Stimulated activated CD4-positive, alpha-beta T cell treated with anti-CD3 and anti-CD28 coated beads, Interleukin-4, amount 100 ng/mL, for 48 hours (primary cell): ENCODE data around the gene EXOSC5.
"Not testable (repeated sequence)": the region's sequence is repeated elsewhere in the genome, so short reads cannot be mapped to it uniquely, and the experiment has no call there.

Experiments
- DNase-seq, 2 donors: peaks; one replicate each; pipeline ENCODE4 v3.0.0-alpha.2; 2020; ENCODE audit warnings: low read depth in 2 of 2

The EXOSC5 gene

DNA sequence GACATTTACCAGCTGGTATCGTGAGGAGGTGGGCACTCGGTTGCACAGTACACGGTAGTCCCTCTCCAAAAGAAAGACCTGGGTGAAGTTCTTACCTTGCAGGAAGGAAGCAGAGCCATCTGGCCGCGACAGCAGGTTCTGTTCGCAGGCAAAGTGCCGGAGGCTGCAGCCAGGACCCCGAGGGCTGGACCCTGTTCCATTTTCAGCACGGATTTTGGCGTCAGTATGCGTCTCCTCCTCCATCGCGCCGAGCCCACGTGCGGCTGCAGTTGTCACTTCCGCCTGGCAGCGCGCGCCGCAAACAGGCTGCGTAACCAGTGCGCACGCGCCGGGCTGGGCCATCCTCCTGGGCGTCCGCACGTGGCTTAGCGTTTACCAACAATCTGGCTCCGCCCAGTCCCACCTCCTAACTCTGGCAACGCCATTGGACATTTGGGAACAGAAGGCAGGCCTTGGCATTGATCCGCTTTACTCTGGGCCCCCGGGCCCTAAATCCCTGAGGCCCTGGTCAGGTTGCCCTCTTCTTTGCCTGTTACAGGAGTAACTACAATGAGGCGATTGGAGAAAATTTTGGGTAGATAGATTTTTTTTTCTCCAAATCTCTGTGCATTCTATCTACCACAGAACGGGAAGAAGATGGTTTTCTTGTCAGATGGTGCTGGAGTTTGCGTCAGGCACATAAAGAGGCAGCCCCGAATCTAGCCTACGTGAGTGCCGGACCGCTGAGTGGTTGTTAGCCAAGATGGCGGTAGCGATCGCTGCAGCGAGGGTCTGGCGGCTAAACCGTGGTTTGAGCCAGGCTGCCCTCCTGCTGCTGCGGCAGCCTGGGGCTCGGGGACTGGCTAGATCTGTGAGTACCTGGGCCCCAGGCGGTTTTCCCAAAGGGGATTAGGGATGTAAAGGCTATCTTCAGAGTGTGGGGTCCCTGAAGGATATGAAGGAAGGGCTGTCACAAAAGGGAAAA lies at the start of gene EXOSC5, which contains the start of gene BCKDHA:
Gene EXOSC5 (minus strand): TSS at position 274 of the 964 bp plus-strand sequence. CDS start 31 bp downstream, at position 243.
Gene BCKDHA (plus strand): TSS at position 733 of the 964 bp plus-strand sequence. CDS start 10 bp downstream, at position 743.
- peak; percentile 95 to 99 for DNase-seq

DNA sequence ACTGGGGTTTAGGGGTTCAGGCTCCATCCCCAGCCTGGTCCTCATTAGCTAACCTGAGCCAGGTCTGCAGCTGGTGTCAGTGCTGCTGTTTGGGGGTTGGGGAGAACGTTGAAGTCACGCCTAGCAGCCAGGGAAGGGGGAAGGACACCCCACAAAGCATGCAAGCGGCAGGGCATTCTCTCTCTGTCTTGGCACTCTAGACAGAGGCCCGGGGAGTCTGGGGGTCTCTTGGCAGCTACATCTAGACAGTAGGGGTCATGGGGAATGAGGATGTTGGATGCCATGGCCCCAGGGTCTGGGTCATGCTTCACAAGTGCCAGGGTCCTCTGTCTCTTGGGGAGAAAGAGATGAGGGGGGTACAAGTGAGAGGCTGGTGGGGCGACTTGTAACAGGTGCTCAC lies 48.4 kb upstream of the EXOSC5 start:
- no peak for DNase-seq

- DNase-seq, result no peak
Observed at GRCh38 chr19:41443813-41444455, 46.8 kb upstream of the EXOSC5 start.

DNA sequence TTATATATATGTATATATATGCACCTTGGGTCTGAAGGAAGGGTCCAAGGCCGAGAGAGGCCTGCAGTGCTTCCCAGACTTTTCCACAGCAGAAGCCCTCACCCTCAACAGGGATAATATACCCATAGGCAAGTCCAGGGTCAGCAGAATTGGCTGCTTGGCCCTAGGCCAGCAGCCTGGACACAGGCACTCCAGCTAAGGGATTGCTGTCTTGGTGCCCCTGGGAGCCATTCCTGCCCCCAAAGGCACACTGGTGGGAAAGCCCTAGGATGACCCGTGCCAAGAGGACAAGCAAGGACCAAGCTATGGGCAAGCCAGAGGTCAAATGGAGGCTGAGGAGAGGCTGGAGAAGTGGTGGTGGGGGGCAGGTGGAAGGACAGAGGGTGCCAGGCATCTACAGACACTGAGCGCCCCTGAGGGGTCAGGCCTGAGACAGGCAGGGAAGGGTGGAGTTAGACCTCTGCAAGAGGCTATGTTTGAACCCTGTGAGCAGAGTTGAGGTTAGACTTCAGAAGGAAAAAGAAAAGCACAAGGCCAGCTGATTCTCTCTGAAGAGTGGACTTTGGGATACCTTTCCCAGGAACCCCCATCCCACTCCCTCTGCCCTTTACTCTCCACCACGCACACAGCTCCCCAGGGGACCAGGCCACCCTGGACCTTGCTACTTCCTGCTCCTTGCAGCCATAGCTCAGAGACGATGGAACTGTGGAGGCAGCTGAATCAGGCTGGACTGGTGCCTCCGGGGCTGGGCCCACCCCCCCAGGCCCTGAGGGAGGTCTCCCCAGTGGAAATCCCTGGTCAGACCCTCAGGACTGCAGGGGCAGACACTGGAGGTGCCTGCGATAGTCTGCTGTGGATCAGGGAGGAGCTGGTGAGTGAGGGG lies 45.6 kb upstream of the EXOSC5 start, which contains the start of gene ERICH4:
Gene ERICH4 (plus strand): TSS at position 684 of the 883 bp plus-strand sequence. CDS start 14 bp downstream, at position 698.
- no peak for DNase-seq

DNA sequence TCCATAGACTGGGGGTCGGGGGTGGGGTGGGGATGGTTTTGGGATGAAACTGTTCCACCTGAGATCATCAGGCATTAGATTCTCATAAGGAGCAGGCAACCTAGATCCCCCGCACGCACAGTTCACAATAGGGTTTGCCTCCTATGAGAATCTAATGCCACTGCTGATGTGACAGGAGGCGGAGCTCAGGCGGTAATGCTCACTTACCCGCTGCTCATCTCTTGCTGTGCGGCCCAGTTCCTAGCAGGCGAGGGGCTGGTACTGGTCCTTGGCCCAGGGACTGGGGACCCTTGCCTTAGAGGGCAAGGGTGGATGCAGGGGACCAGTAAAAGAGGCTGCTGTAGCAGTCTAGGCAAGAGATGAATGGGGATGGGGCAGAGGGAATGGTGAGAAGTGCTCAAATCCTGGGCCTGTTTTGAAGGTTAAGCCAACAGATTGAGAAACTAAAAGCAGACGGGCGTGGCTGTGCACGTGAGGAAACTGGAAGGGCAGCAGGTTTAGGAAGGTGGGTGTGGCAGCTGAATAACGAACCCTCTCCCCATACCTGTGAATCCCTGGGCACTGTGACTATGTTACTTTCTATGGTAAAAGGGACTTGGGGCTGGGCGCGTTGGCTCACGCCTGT lies 44.3 kb upstream of the EXOSC5 start:
- no peak for DNase-seq

DNA sequence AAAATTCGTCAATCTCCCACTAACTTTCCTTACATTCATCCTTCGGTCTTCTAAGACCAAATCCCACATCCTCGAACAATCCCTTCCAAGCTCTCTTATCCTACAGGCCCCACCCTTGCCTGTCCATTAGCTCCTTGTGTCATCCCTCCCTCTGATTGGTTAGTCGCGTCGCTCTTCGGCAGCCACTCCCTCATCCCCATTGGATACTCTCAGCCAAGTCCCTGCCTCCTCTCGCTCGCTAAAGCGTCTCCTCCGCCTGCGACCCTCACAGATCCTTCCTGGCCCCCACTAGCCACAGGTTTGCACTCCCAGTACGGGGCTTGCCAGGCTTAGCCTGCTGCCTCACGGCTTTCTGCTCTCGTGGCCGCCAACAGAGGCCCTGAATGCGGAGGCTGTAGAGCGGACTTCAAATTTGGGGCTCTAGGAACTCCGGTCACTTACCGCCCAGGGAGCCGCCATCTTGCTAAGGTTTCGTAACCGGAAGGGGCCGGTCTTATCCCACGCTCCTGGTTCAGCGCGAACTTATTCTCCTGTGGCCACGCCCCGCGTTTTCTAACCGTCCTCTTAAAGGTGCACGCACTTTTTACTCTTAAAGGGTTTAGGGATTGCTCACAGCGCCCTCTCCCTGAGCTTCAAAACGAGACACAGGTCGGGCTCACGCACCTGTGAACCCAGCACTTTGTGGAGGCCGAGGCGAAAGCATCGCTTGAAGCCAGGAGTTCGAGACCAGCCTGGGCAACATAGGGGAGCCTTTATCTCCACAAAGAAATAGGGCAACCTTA lies 42.5 kb upstream of the EXOSC5 start, which contains the start of gene DMAC2:
Gene DMAC2 (minus strand): TSS at position 472 of the 782 bp plus-strand sequence. CDS start 13 bp downstream, at position 459.
- peak; percentile 92 to 96 for DNase-seq

DNA sequence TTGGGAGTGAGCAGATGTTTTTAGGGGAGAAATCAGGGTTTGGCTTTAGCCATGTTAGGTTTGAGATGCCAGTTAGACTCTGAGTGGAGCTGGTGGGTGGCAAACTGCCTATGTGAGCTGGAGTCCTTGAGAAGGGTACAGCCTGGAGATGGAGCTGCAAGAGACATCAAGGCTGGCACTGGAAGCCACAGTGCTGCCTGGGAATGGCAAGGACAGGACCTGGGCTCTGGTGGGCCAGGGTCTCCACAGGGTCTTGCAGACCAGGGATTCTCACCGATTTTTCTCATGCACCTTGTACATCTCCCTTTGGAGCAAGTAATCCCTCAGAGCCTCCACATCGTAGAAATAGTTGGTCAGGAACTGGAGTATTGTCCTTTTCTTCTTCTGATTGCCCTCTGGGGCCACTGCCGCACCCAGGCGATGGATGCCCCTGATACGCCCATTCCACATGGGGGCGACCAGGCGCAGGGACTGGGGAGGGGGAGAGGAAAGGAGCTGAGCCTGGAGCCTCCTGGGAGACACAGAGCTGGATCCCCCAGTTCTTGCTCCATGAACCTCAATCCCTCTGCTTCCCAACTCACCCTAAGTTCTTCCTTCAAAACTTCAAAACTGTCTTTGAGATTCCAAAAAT lies 40.9 kb upstream of the EXOSC5 start:
- no peak for DNase-seq

DNA sequence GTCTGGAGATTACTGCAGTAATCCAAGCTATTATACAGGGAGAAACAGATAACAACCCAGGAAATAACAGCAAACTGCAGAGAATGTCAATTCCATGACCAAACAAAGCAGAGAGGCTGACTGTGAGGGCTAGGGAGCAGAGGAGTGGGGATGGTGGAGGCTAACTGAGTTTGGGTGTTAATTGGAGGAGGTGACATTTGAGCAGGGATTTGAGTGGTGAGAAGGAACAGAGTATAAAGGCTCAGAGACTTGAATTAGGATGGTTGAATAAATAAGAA lies 39.5 kb upstream of the EXOSC5 start:
- no peak for DNase-seq

GRCh38 chr19:41435936-41436673 lies 38.9 kb upstream of the EXOSC5 start:
- no peak for DNase-seq

DNA sequence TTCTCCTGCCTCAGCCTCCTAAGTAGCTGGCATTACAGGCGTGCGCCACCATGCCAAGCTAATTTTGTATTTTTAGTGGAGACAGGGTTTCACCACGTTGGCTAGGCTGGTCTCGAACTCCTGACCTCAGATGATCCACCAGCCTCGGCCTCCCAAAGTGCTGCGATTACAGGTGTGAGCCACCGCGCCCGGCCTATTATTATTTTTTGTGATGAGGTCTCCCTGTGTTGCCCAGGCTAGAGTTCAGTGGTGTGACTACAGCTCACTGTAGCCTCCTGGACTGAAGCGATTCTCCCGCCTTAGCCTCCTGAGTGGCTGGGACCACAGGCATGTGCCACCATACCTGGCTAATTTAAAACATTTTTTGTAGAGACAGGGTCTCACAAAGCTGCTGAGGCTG lies 38.2 kb upstream of the EXOSC5 start:
- not testable (repeated sequence) for DNase-seq

DNA sequence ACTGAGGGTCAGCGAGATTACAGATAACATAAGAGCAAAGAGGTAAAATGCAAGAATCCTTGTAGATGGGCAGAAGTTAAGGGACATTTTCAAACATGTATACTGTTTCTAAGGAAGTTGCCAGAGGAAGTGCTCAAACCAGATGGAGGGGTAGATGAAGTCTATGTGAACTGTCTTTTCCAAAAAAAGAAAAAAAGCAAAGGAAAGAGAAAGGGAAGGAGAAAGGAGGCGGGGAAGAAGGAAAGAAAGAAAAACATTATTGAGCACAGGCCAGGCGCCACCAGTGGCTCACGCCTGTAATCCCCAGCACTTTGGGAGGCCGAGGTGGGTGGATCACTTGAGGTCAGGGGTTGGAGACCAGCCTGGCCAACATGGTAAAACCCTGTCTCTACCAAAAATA lies 37.3 kb upstream of the EXOSC5 start:
- no peak for DNase-seq

DNA sequence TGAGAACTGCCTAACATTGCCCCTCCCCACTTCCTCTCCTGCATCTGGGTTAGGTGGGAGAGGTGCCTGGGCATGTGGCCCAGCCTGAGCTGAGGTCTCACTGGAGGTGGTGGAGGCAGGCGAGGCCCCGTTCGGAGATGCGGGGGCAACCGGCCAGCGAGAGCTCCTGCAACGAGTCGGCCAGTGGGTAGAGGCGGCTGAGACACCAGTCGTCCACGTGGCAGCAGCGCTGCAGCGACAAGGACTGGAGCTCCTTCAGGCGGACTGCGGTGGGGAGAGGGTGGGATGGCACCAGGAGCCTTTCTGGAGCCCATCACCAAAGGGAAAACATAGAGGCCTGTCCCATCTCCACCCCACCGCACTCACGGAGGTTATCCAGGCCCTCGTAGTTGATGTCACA lies 36.0 kb upstream of the EXOSC5 start:
- DNase-seq, result no peak

DNA sequence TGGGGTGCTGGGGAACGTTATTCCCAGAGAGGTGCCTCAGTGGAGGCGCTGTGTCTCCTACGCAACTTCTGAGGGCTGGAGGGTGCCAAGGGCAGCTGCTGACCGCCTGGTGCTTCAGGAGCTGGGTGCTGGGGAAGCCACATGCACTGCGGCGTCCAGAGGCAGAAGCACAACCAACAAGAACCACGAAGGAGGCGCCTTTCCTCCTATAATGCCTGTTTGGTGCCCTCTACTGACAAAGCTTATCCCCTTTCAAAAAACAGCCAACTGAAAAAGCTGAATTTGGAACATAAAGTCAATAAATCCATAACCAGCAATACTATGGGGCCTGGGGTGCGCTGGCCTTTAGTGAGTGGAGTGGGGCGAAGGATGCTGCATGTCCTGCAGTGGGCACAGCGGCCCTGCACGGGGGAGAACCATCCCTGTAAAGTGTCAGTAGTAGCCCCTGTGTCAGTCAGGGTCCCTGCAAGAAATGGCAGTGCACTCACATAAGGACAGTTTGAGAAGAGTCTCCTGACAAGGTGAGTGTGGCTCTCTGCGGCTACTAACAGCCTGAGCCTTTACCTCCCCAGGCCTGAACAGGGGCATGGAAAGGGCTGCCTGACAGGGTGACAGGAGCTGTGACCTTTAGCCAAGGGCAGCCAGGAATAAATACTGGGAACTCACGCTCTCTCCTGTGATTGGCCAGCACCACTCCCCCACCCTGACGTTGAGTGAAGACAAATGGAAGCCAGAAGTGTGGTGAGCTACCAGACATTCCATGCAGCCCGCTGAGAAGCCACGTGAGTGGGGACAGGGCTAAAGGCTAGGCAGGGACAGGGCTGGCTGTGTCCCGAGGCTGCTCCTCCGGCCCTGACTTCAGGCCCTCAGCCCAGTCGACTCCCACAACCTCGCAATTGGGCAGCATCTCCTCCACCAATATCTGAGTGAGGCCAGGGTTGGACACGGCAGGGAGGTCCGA lies 34.5 kb upstream of the EXOSC5 start:
- DNase-seq, result no peak

DNA sequence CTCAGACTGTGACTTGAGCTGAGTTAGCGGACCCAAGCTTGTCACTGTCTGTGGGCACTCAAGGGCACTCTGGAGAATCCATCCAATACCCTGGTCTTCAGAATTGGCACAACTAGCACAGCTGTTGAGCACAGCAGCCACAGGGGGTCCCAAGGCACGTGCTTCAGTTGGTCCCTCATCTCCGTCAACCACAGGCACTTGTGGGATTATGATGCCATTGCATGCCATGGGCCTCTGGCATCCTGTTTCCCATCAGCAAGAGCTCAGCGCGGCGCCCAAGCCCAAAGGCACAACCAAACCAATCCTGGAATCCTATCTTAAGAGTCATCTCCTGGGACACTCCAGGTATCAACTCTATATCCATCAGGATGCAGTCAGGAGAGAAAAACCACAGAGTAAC lies 33.8 kb upstream of the EXOSC5 start:
- no peak for DNase-seq

GRCh38 chr19:41428481-41428859 lies 31.3 kb upstream of the EXOSC5 start:
- no peak for DNase-seq

- peak in 1 of 2 donors; percentile 20 for DNase-seq
Observed at GRCh38 chr19:41427647-41428480, 30.7 kb upstream of the EXOSC5 start.

DNA sequence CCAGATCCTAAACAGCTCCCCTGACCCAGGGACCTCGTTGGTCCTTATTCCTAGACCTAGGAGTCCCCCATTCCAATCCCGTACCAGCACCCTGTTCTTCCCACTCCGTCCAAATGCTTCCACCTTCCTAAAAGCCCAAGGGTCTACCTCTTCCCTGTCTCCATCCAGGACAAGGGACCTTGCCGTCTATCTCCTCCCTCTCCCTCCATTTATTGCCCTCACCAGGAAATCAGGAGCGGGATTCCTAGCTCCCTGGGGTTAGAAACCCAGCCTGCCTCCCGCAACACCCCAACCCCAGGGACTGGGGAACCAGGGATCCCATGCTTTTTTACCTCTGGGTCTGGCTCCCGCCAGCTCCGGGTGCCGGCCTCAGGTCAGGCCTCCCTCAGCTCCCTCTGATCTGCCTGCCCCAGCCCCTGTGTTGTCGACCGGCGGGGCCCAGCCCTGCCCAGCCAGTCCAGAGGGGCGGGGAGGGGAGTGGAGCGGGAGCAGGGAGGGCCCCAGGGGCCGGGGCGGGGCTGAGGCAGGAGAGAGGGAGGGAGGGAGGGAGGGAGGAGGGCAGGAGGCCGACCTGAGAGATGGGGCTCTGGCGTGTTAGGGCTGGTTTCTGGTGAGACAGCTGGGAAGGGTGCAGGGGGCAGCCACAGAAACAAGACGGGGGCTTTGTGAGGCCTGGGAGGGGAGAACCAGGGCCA lies 29.9 kb upstream of the EXOSC5 start, which contains the start of gene B3GNT8:
Gene B3GNT8 (minus strand): TSS at position 423 of the 695 bp plus-strand sequence. CDS start 596 bp downstream, outside the sequence.
- DNase-seq, result peak; percentile 23 to 38
